Mesendoderm (in vitro differentiated cells): Measurements from ENCODE around the gene ADGRA1.
A peak's percentile ranks its signal among the peaks of the same experiment; 100 is the strongest.

Experiments
- DNase-seq: peaks from one replicate; pipeline ENCODE4 v3.0.0; 2013
- H2AK5ac ChIP-seq: 2 replicates; pipeline ENCODE4 v1.6.1; 2013; ENCODE audit warnings: low read length, inconsistent platforms
- H2BK120ac ChIP-seq: 2 replicates; pipeline ENCODE4 v1.6.1; 2013; ENCODE audit warnings: low read depth, mild to moderate bottlenecking, low read length, moderate library complexity, mixed read lengths
- H2BK15ac ChIP-seq: replicated peaks from 2 replicates; pipeline ENCODE4 v1.6.1; 2013; ENCODE audit warnings: low read depth, mild to moderate bottlenecking, moderate library complexity
- H2BK5ac ChIP-seq: 2 replicates; pipeline ENCODE4 v1.6.1; 2013; ENCODE audit warnings: low read length, inconsistent platforms
- H3K18ac ChIP-seq: 2 replicates; pipeline ENCODE4 v1.6.1; 2013; ENCODE audit warnings: mild to moderate bottlenecking, low read length, mixed read lengths
- H3K23ac ChIP-seq: one replicate; pipeline ENCODE4 v1.6.1; 2013; ENCODE audit warnings: low read length
- H3K27ac ChIP-seq: 2 replicates; pipeline ENCODE4 v1.5.1; 2013; ENCODE audit warnings: low read depth, mild to moderate bottlenecking, inconsistent platforms, low read length, moderate library complexity
- H3K27me3 ChIP-seq: 2 replicates; pipeline ENCODE4 v1.6.1; 2013; ENCODE audit warnings: low read length, control low read depth, mild to moderate bottlenecking, inconsistent platforms; ENCODE audit not compliant: insufficient read depth, poor library complexity
- H3K36me3 ChIP-seq: 2 replicates; pipeline ENCODE4 v1.6.1; 2013; ENCODE audit warnings: low read length, inconsistent platforms; ENCODE audit not compliant: control insufficient read depth, insufficient read depth
- H3K4ac ChIP-seq: one replicate; pipeline ENCODE4 v1.6.1; 2013; ENCODE audit warnings: low read depth, mild to moderate bottlenecking, low read length, moderate library complexity
- H3K4me1 ChIP-seq: 2 replicates; pipeline ENCODE4 v1.6.1; 2013; ENCODE audit warnings: low read depth, low read length, inconsistent platforms; ENCODE audit not compliant: control insufficient read depth
- H3K4me2 ChIP-seq: 2 replicates; pipeline ENCODE4 v1.6.1; 2013; ENCODE audit warnings: low read length
- H3K4me3 ChIP-seq: 2 replicates; pipeline ENCODE4 v1.5.1; 2013; ENCODE audit warnings: mild to moderate bottlenecking, low read length
- H3K56ac ChIP-seq: one replicate; pipeline ENCODE4 v1.6.1; 2013; ENCODE audit warnings: low read length
- H3K79me1 ChIP-seq: 2 replicates; pipeline ENCODE4 v1.6.1; 2013; ENCODE audit warnings: low read length, inconsistent platforms
- H3K79me2 ChIP-seq: 2 replicates; pipeline ENCODE4 v1.6.1; 2013; ENCODE audit warnings: mild to moderate bottlenecking, low read length; ENCODE audit not compliant: control insufficient read depth, insufficient read depth
- H3K9ac ChIP-seq: 2 replicates; pipeline ENCODE4 v1.6.1; 2013; ENCODE audit warnings: low read length, inconsistent platforms
- H4K5ac ChIP-seq: one replicate; pipeline ENCODE4 v1.6.1; 2013; ENCODE audit warnings: low read length
- H4K8ac ChIP-seq: one replicate; pipeline ENCODE4 v1.6.1; 2013; ENCODE audit warnings: low read depth, mild to moderate bottlenecking, control low read depth, low read length, moderate library complexity
- WGBS: extraction: QIAGEN DNeasy Blood & Tissue Kit; methylation state at CpG from one replicate; pipeline ENCODE4 v1.1.7; 2013; ENCODE audit warnings: low lambda C conversion rate, missing lambda C conversion rate; ENCODE audit not compliant: insufficient coverage; ENCODE audit errors: extremely low coverage; 5-methylcytosine and 5-hydroxymethylcytosine counted together

The ADGRA1 gene

GRCh38 chr10:133085251-133086125, 2.2 kb upstream of the ADGRA1 start:
- Histone ChIP-seq H3K4me1 (no peaks in the 10 kb centered on the region), H3K56ac (no peak overlapping the region), H3K4me2 (no peak overlapping the region), H3K4ac (no peak overlapping the region), H4K8ac (no peak overlapping the region), H2AK5ac (no peak overlapping the region), H3K18ac (no peak overlapping the region), H2BK120ac (no peak overlapping the region), H3K4me3 (no peak overlapping the region), H3K79me1 (no peaks in the 10 kb centered on the region), H3K36me3 (no peaks in the 10 kb centered on the region), H3K27ac (no peak overlapping the region), H3K79me2 (no peaks in the 10 kb centered on the region), H3K9ac (no peak overlapping the region), H3K23ac (no peak overlapping the region), H2BK5ac (no peak overlapping the region), H2BK15ac (no peak overlapping the region), H4K5ac (no peak overlapping the region), H3K27me3 (peaks cover 26% of the 10 kb centered on the region)
- WGBS, result no CpG with 5 or more reads among the region's 32 CpGs
- DNase-seq, result no peak

GRCh38 chr10:133086247-133086646, 1.5 kb upstream of the ADGRA1 start:
- Histone ChIP-seq H3K4me3 (no peak overlapping the region), H2BK120ac (no peak overlapping the region)
- no peak for DNase-seq

GRCh38 chr10:133087045-133087678, 562 bp upstream of the ADGRA1 start:
- H3K79me1 ChIP-seq, result no peaks in the 10 kb centered on the region
- H3K4me3 ChIP-seq, result no peak overlapping the region
- H4K5ac ChIP-seq, result no peak overlapping the region
- H3K27me3 ChIP-seq, result peaks cover 26% of the 10 kb centered on the region
- no peak overlapping the region for H3K27ac ChIP-seq
- H3K4ac ChIP-seq, result no peak overlapping the region
- no peaks in the 10 kb centered on the region for H3K36me3 ChIP-seq
- H2AK5ac ChIP-seq, result no peak overlapping the region
- H2BK15ac ChIP-seq, result no peak overlapping the region
- no peaks in the 10 kb centered on the region for H3K4me1 ChIP-seq
- no peak overlapping the region for H2BK5ac ChIP-seq
- no peak overlapping the region for H3K9ac ChIP-seq
- no peak overlapping the region for H3K56ac ChIP-seq
- DNase-seq, result no peak
- H3K4me2 ChIP-seq, result no peak overlapping the region
- H3K23ac ChIP-seq, result no peak overlapping the region
- WGBS, result no CpG with 5 or more reads among the region's 16 CpGs
- H3K79me2 ChIP-seq, result no peaks in the 10 kb centered on the region
- no peak overlapping the region for H2BK120ac ChIP-seq
- H4K8ac ChIP-seq, result no peak overlapping the region
- no peak overlapping the region for H3K18ac ChIP-seq

More at GRCh38 chr10:133086247-133086646, 1.5 kb upstream of the ADGRA1 start:
- no peak overlapping the region for H3K4ac ChIP-seq
- H3K27ac ChIP-seq, result no peak overlapping the region
- H3K18ac ChIP-seq, result no peak overlapping the region
- no peak overlapping the region for H3K23ac ChIP-seq
- H2BK15ac ChIP-seq, result no peak overlapping the region
- H2AK5ac ChIP-seq, result no peak overlapping the region
- H4K5ac ChIP-seq, result no peak overlapping the region
- no peaks in the 10 kb centered on the region for H3K79me1 ChIP-seq
- no peak overlapping the region for H2BK5ac ChIP-seq
- H4K8ac ChIP-seq, result no peak overlapping the region
- peaks cover 26% of the 10 kb centered on the region for H3K27me3 ChIP-seq
- H3K56ac ChIP-seq, result no peak overlapping the region
- no peaks in the 10 kb centered on the region for H3K4me1 ChIP-seq
- WGBS, result no CpG with 5 or more reads among the region's 12 CpGs
- no peaks in the 10 kb centered on the region for H3K36me3 ChIP-seq
- no peaks in the 10 kb centered on the region for H3K79me2 ChIP-seq
- no peak overlapping the region for H3K9ac ChIP-seq
- no peak overlapping the region for H3K4me2 ChIP-seq

GRCh38 chr10:133088179-133088955, 643 bp downstream of the ADGRA1 start:
- Histone ChIP-seq H3K56ac (peak overlapping the region; percentile 34), H2BK15ac (no peak overlapping the region), H3K27me3 (peaks cover 26% of the 10 kb centered on the region), H3K23ac (no peak overlapping the region), H3K36me3 (no peaks in the 10 kb centered on the region), H3K4ac (no peak overlapping the region), H3K4me3 (no peak overlapping the region), H2AK5ac (no peak overlapping the region), H3K79me1 (no peaks in the 10 kb centered on the region), H3K79me2 (no peaks in the 10 kb centered on the region), H2BK5ac (no peak overlapping the region), H4K5ac (no peak overlapping the region), H2BK120ac (no peak overlapping the region), H3K18ac (no peak overlapping the region), H3K4me2 (peak overlapping the region; percentile 29), H3K27ac (no peak overlapping the region), H3K9ac (no peak overlapping the region), H4K8ac (no peak overlapping the region), H3K4me1 (no peaks in the 10 kb centered on the region)
- no CpG with 5 or more reads among the region's 87 CpGs for WGBS
- DNase-seq, result no peak

GRCh38 chr10:133088956-133089800, 1.5 kb downstream of the ADGRA1 start:
- Histone ChIP-seq H3K36me3 (no peaks in the 10 kb centered on the region), H3K4ac (no peak overlapping the region), H2AK5ac (no peak overlapping the region), H3K18ac (no peak overlapping the region), H4K5ac (no peak overlapping the region), H3K27me3 (peaks cover 26% of the 10 kb centered on the region), H2BK5ac (no peak overlapping the region), H2BK15ac (no peak overlapping the region), H2BK120ac (no peak overlapping the region), H3K79me2 (no peaks in the 10 kb centered on the region), H3K27ac (no peak overlapping the region), H3K23ac (no peak overlapping the region), H3K9ac (no peak overlapping the region), H3K4me3 (no peak overlapping the region), H4K8ac (no peak overlapping the region), H3K56ac (no peak overlapping the region), H3K4me2 (no peak overlapping the region), H3K79me1 (no peaks in the 10 kb centered on the region), H3K4me1 (no peaks in the 10 kb centered on the region)
- no CpG with 5 or more reads among the region's 46 CpGs for WGBS
- no peak for DNase-seq
